Ascending aorta (tissue), 2 donors: Measurements from ENCODE around the gene TRIM69. TPM values are rescaled to one million over a fixed set of nuclear protein-coding genes. Genes with fewer than 3 reads are reported as not detected.
A peak's percentile ranks its signal among the peaks of the same experiment; 100 is the strongest.
"Not testable (repeated sequence)": the region's sequence is repeated elsewhere in the genome, so short reads cannot be mapped to it uniquely, and the experiment has no call there.

Experiments
- DNase-seq, 2 donors: peaks; one replicate each; pipeline ENCODE4 v3.0.0-alpha.2; 2019; ENCODE audit warnings: low spot score in 2 of 2
- H3K27ac ChIP-seq, 2 donors: fragments of 200-600 bp; sonication (generic); one replicate each; pipeline ENCODE4 v1.5.1; 2016 to 2017; ENCODE audit warnings: mild to moderate bottlenecking in 1 of 2
- H3K27me3 ChIP-seq: fragments of 200-600 bp; sonication (generic); one replicate; pipeline ENCODE4 v1.5.1; 2017
- H3K36me3 ChIP-seq, 2 donors: fragments of 200-600 bp; sonication (generic); one replicate each; pipeline ENCODE4 v1.5.1; 2016
- H3K4me1 ChIP-seq, 2 donors: fragments of 200-600 bp; sonication (generic); one replicate each; pipeline ENCODE4 v1.5.1; 2016 to 2017; ENCODE audit warnings: mild to moderate bottlenecking in 1 of 2
- H3K4me3 ChIP-seq, 2 donors: fragments of 200-600 bp; sonication (generic); one replicate each; pipeline ENCODE4 v1.5.1; 2016 to 2017; ENCODE audit warnings: mild to moderate bottlenecking in 1 of 2
- H3K9me3 ChIP-seq, 2 donors: fragments of 200-600 bp; sonication (generic); one replicate each; pipeline ENCODE4 v1.5.1; 2016
- CTCF ChIP-seq, 3 experiments: fragments of 200-600 bp in 2 of 3; fragments of 450-650 bp in 1 of 3; sonication (generic) in 2 of 3; IDR thresholded peaks; one replicate each; pipeline ENCODE4 v1.5.1; 2016 to 2019; ENCODE audit warnings: antibody characterized with exemption in 3 of 3, mild to moderate bottlenecking in 1 of 3, moderate library complexity in 1 of 3
- intact Hi-C: fragments of 100-400 bp; cut with DNase I; formaldehyde crosslinking; loops from one replicate; pipeline ENCODE4 v1.15.1; 2023
- total RNA-seq: library from RNA; depleted of rRNA; stranded (reverse); fragments of >200 nt; gene quantifications from one replicate; pipeline ENCODE4 v1.1.0, GENCODE V29; 2016

The TRIM69 gene
- total RNA-seq, 1 donor from 2014 or later: 40.3 TPM

- H3K27ac ChIP-seq: no peak overlapping the region
- intact Hi-C loops: loop anchor here (10.0 kb wide), 2 partner anchors 475 to 1205 kb away; partner anchors contain the start of gene MAP1A
- no peak for TF ChIP-seq CTCF (IDR thresholded peaks at IDR 0.05)
Observed at GRCh38 chr15:44719293-44719999, 16.9 kb upstream of the TRIM69 start.

GRCh38 chr15:44720000-44720435 is 16.3 kb upstream of the TRIM69 start:
- not testable (repeated sequence) for H3K4me3 ChIP-seq, H3K9me3 ChIP-seq, H3K4me1 ChIP-seq, DNase-seq, H3K27ac ChIP-seq, H3K27me3 ChIP-seq
- intact Hi-C loops: loop anchor here (10.0 kb wide), 3 partner anchors 475 to 1205 kb away; partner anchors contain the start of genes MAP1A and SQOR
- H3K36me3 ChIP-seq: peaks cover 39 to 40% of the 10 kb centered on the region in 2 donors

More at GRCh38 chr15:44719293-44719999, 16.9 kb upstream of the TRIM69 start:
- H3K36me3 ChIP-seq: peaks cover 39 to 40% of the 10 kb centered on the region in 2 donors
- DNase-seq: no peak
- no peaks in the 10 kb centered on the region for H3K27me3 ChIP-seq
- H3K4me3 ChIP-seq: no peak overlapping the region
- peaks cover 0 to 1% of the 10 kb centered on the region in 2 donors for H3K4me1 ChIP-seq
- H3K9me3 ChIP-seq: no peaks in the 10 kb centered on the region

- H3K27me3 ChIP-seq: no peaks in the 10 kb centered on the region
- peaks cover 34% of the 10 kb centered on the region in 2 donors for H3K36me3 ChIP-seq
- no peak overlapping the region for H3K27ac ChIP-seq
- no peak overlapping the region for H3K4me3 ChIP-seq
- TF ChIP-seq CTCF (IDR thresholded peaks at IDR 0.05): no peak
- no peaks in the 10 kb centered on the region for H3K4me1 ChIP-seq
- H3K9me3 ChIP-seq: no peaks in the 10 kb centered on the region
- intact Hi-C loops: loop anchor here (10.0 kb wide), 1 partner anchor 914 kb away; the partner anchor contains the start of gene SQOR
- DNase-seq: no peak
Observed at GRCh38 chr15:44720460-44721176, 15.7 kb upstream of the TRIM69 start.

GRCh38 chr15:44722011-44722410 is 14.3 kb upstream of the TRIM69 start:
- Histone ChIP-seq H3K27ac (no peak overlapping the region), H3K4me1 (peaks cover 0 to 9% of the 10 kb centered on the region in 2 donors), H3K4me3 (no peak overlapping the region), H3K9me3 (no peaks in the 10 kb centered on the region), H3K36me3 (peaks cover 20% of the 10 kb centered on the region in 2 donors), H3K27me3 (no peaks in the 10 kb centered on the region)
- no peak for TF ChIP-seq CTCF (IDR thresholded peaks at IDR 0.05)
- DNase-seq: no peak
- intact Hi-C loops: loop anchor here (10.0 kb wide), 1 partner anchor 913 kb away; the partner anchor contains the start of gene SQOR

- H3K4me3 ChIP-seq: peak overlapping the region in 1 of 2 donors; percentile 18
- no peak for DNase-seq
- no peak for TF ChIP-seq CTCF (IDR thresholded peaks at IDR 0.05)
- H3K27ac ChIP-seq: peak overlapping the region; percentile 65 to 88
- H3K36me3 ChIP-seq: no peaks in the 10 kb centered on the region
- peaks cover 0 to 21% of the 10 kb centered on the region in 2 donors for H3K4me1 ChIP-seq
- intact Hi-C loops: loop anchor here (5.0 to 10.0 kb wide), 6 partner anchors 189 to 909 kb away; partner anchors contain the start of genes CTDSPL2, EIF3J, GOLM2 and SQOR
- H3K9me3 ChIP-seq: no peaks in the 10 kb centered on the region
- H3K27me3 ChIP-seq: no peaks in the 10 kb centered on the region
Observed at GRCh38 chr15:44726136-44726535, 10.2 kb upstream of the TRIM69 start.
